NCI-H187 treated with DMSO at 0.1 percent for 48 hours (cell line): ENCODE results near the gene HP.

Source experiments
- DNase-seq: peaks from one replicate; lab custom pipeline; 2025; lab: John Stamatoyannopoulos, UW

Gene HP

GRCh38 chr16:72091217-72091616, 36.9 kb downstream of the HP start:
- DNase-seq = no peak

- no peak for DNase-seq
Measured at GRCh38 chr16:72092832-72093447, 38.6 kb downstream of the HP start.

- peak; percentile 93 for DNase-seq
Measured at GRCh38 chr16:72093448-72094265, 39.4 kb downstream of the HP start, which contains the start of the genes DHX38 and TXNL4B. TSS of gene DHX38 (plus strand) at chr16:72093847. CDS start at chr16:72096158, 2,311 bp downstream. TSS of gene TXNL4B (minus strand) at chr16:72093620. CDS start at chr16:72090749, 2,871 bp downstream.

GRCh38 chr16:72094266-72094610, 39.9 kb downstream of the HP start:
- no peak for DNase-seq

- DNase-seq = no peak
Measured at GRCh38 chr16:72098936-72099335, 44.6 kb downstream of the HP start.

- DNase-seq = no peak
Measured at GRCh38 chr16:72099377-72099818, 45.1 kb downstream of the HP start.

GRCh38 chr16:72101195-72101594, 46.9 kb downstream of the HP start:
- no peak for DNase-seq

- DNase-seq = no peak
Measured at GRCh38 chr16:72104905-72105304, 50.6 kb downstream of the HP start.

GRCh38 chr16:72105978-72106377, 51.7 kb downstream of the HP start:
- no peak for DNase-seq

GRCh38 chr16:72107371-72107770, 53.1 kb downstream of the HP start:
- DNase-seq = no peak

GRCh38 chr16:72108353-72109102, 54.2 kb downstream of the HP start:
- no peak for DNase-seq

- DNase-seq = no peak
Measured at GRCh38 chr16:72109300-72109699, 55.0 kb downstream of the HP start.

- DNase-seq = no peak
Measured at GRCh38 chr16:72109966-72110530, 55.7 kb downstream of the HP start.
